ENCODE data around the gene GPX7. TPM values are rescaled to one million over a fixed set of nuclear protein-coding genes. Genes with fewer than 3 reads are reported as not detected.

GPX7 gene
- polyA plus RNA-seq, 6 donors from 2014 or later = 22.2 to 49.8 (median 34.8) TPM

- ATAC-seq (ENCODE audit: low read depth in 2 of 2) (no peak), DNase-seq (no peak)
- H3K27me3 Mint-ChIP-seq = no peaks in the 10 kb centered on the region
These were observed 35.8 kb downstream of the GPX7 start for GRCh38 chr1:52637946-52638345.

GRCh38 chr1:52640697-52641096 lies 38.5 kb downstream of the GPX7 start:
- Mint-ChIP-seq H3K9me3 (peaks cover 0 to 5% (median 0%) of the 10 kb centered on the region in 7 donors), H3K4me1 (peaks cover 52 to 90% (median 68%) of the 10 kb centered on the region in 3 donors), H3K4me3 (peak overlapping the region in 7 of 8 donors; percentile 7 to 84 (median 71)), H3K27me3 (no peaks in the 10 kb centered on the region), H3K36me3 (peaks cover 17 to 35% of the 10 kb centered on the region in 2 donors), H3K27ac (peak overlapping the region; percentile 98 to 100 (median 99))
- ATAC-seq (ENCODE audit: low read depth in 2 of 2) (no peak), DNase-seq (no peak)

More at GRCh38 chr1:52637946-52638345, 35.8 kb downstream of the GPX7 start:
- Mint-ChIP-seq H3K27ac (peak overlapping the region; percentile 99 to 100 (median 100)), H3K9me3 (peaks cover 0 to 5% (median 0%) of the 10 kb centered on the region in 7 donors), H3K4me1 (peaks cover 65 to 89% (median 73%) of the 10 kb centered on the region in 3 donors), H3K36me3 (peaks cover 10 to 27% of the 10 kb centered on the region in 2 donors), H3K4me3 (peak overlapping the region; percentile 69 to 96 (median 90))

- Mint-ChIP-seq H3K36me3 (peaks cover 17 to 35% of the 10 kb centered on the region in 2 donors), H3K27ac (peak overlapping the region; percentile 98 to 100 (median 99)), H3K4me3 (peak overlapping the region; percentile 22 to 84 (median 71)), H3K27me3 (no peaks in the 10 kb centered on the region), H3K4me1 (peaks cover 48 to 91% (median 74%) of the 10 kb centered on the region in 3 donors), H3K9me3 (peaks cover 0 to 5% (median 0%) of the 10 kb centered on the region in 7 donors)
- peak; percentile 32 to 40 for ATAC-seq (ENCODE audit: low read depth in 2 of 2)
- DNase-seq = peak; percentile 76
These were observed 39.1 kb downstream of the GPX7 start for GRCh38 chr1:52641307-52641706.

- Mint-ChIP-seq H3K4me3 (peak overlapping the region in 3 of 8 donors; percentile 25 to 43 (median 32)), H3K27ac (peak overlapping the region in 5 of 6 donors; percentile 75 to 99 (median 88)), H3K4me1 (peaks cover 44 to 73% (median 57%) of the 10 kb centered on the region in 3 donors), H3K36me3 (peaks cover 21 to 41% of the 10 kb centered on the region in 2 donors), H3K9me3 (peaks cover 0 to 5% (median 0%) of the 10 kb centered on the region in 7 donors), H3K27me3 (no peaks in the 10 kb centered on the region)
- no peak for DNase-seq
- ATAC-seq (ENCODE audit: low read depth in 2 of 2) = no peak
These were observed 43.1 kb downstream of the GPX7 start for GRCh38 chr1:52645261-52645660.

- ATAC-seq (ENCODE audit: low read depth in 2 of 2) (no peak), DNase-seq (no peak)
- Mint-ChIP-seq H3K4me3 (no peak overlapping the region), H3K9me3 (no peaks in the 10 kb centered on the region), H3K4me1 (peaks cover 22 to 30% (median 27%) of the 10 kb centered on the region in 3 donors), H3K27ac (peak overlapping the region in 5 of 6 donors; percentile 51 to 94 (median 87)), H3K27me3 (no peaks in the 10 kb centered on the region), H3K36me3 (peaks cover 30 to 47% of the 10 kb centered on the region in 2 donors)
These were observed 49.7 kb downstream of the GPX7 start for GRCh38 chr1:52651904-52652303.

GRCh38 chr1:52653207-52653849 lies 51.2 kb downstream of the GPX7 start:
- ATAC-seq (ENCODE audit: low read depth in 2 of 2) = no peak
- peaks cover 21 to 36% (median 28%) of the 10 kb centered on the region in 3 donors for H3K4me1 Mint-ChIP-seq

GRCh38 chr1:52654063-52654462 lies 51.9 kb downstream of the GPX7 start:
- Mint-ChIP-seq H3K27ac (peak overlapping the region; percentile 24 to 91 (median 49)), H3K4me1 (peaks cover 18 to 38% (median 35%) of the 10 kb centered on the region in 3 donors)

More at GRCh38 chr1:52653207-52653849, 51.2 kb downstream of the GPX7 start:
- Mint-ChIP-seq H3K36me3 (peaks cover 28 to 51% of the 10 kb centered on the region in 2 donors), H3K27ac (peak overlapping the region in 4 of 6 donors; percentile 34 to 91 (median 69)), H3K27me3 (no peaks in the 10 kb centered on the region), H3K9me3 (no peaks in the 10 kb centered on the region), H3K4me3 (peak overlapping the region in 1 of 8 donors; percentile 61)
- no peak for DNase-seq

GRCh38 chr1:52657702-52658101 lies 55.5 kb downstream of the GPX7 start:
- Mint-ChIP-seq H3K4me1 (peaks cover 18 to 29% (median 28%) of the 10 kb centered on the region in 3 donors), H3K27me3 (no peaks in the 10 kb centered on the region), H3K27ac (peak overlapping the region in 3 of 6 donors; percentile 44 to 93 (median 91)), H3K9me3 (no peaks in the 10 kb centered on the region), H3K36me3 (peaks cover 16 to 32% of the 10 kb centered on the region in 2 donors), H3K4me3 (no peak overlapping the region)
- ATAC-seq (ENCODE audit: low read depth in 2 of 2) (no peak), DNase-seq (no peak)

More at GRCh38 chr1:52654063-52654462, 51.9 kb downstream of the GPX7 start:
- no peak overlapping the region for H3K4me3 Mint-ChIP-seq
- H3K9me3 Mint-ChIP-seq = no peaks in the 10 kb centered on the region
- H3K36me3 Mint-ChIP-seq = peaks cover 25 to 44% of the 10 kb centered on the region in 2 donors
- no peak for DNase-seq
- H3K27me3 Mint-ChIP-seq = no peaks in the 10 kb centered on the region
- no peak for ATAC-seq (ENCODE audit: low read depth in 2 of 2)

Other genes with a start within 250 kb of the GPX7 start
- 1 to 10 TPM; 3.8 to 9.8 (median 4.5) TPM for gene CC2D1B, start 236.2 kb upstream of the GPX7 start, polyA plus RNA-seq (ENCODE audit: low read depth in 6 of 6)
- not detected for gene ORC1, start 197.9 kb upstream of the GPX7 start, polyA plus RNA-seq (ENCODE audit: low read depth in 6 of 6)
- 10 to 100 TPM; 22.3 to 39.5 (median 31.2) TPM for gene PRPF38A, start 197.8 kb upstream of the GPX7 start, polyA plus RNA-seq (ENCODE audit: low read depth in 6 of 6)
- gene TUT4, start 49.3 kb upstream of the GPX7 start, polyA plus RNA-seq (ENCODE audit: low read depth in 6 of 6) = 10 to 100 TPM; 35.7 to 47.9 (median 38.8) TPM
- gene SHISAL2A, start 30.8 kb downstream of the GPX7 start, polyA plus RNA-seq (ENCODE audit: low read depth in 6 of 6) = 10 to 100 TPM in 5 of 6 donors, 1 to 10 TPM in 1; 7.4 to 19.6 (median 15.7) TPM
- gene COA7, start 96.0 kb downstream of the GPX7 start, polyA plus RNA-seq (ENCODE audit: low read depth in 6 of 6) = 1 to 10 TPM; 1.3 to 2.3 (median 1.8) TPM
- gene ZYG11B, start 124.1 kb downstream of the GPX7 start, polyA plus RNA-seq (ENCODE audit: low read depth in 6 of 6) = 10 to 100 TPM in 5 of 6 donors, 1 to 10 TPM in 1; 6.8 to 14.2 (median 12.9) TPM
- not detected for gene ZYG11A, start 240.4 kb downstream of the GPX7 start, polyA plus RNA-seq (ENCODE audit: low read depth in 6 of 6)